ENCODE measurements around the gene DDRGK1.

The DDRGK1 gene

DNA sequence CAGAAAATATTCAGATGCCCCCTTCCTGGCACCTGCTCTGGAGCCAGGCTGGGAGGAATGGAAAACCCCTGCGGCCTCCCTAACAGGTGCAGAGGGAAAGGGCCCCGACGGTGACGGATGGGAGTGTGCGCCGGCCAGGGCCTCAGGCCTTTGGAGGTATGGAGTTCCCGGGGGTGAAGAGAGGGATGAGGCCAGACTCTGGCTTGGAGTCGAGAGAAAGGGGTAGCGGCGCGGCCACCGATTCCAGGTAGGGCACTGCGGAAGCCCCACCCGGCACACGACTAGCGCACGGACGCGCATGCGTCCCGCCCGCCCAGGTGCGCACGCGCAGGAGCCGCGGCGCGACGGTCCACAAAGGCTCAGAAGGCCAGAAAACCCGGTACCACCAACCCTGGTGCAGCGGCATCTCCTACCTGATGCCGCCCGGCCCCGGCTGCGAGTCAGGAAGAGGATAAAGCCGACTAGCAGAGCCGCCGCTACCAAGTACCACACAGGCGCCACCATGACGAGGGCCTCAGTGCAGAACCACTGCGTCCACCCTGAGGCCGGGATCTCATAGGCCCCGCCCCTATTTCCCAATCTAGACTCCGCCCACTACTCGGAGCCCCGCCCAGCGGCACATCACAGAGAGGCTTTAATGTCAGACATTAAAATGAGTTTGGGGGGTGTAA is at the start of gene DDRGK1:
TSS of gene DDRGK1 (minus strand) at position 559 of the 671 bp plus-strand sequence. CDS start at position 504, 55 bp downstream.
- DNase-seq (ENCODE audit: low spot score): peak; percentile 89

DNA sequence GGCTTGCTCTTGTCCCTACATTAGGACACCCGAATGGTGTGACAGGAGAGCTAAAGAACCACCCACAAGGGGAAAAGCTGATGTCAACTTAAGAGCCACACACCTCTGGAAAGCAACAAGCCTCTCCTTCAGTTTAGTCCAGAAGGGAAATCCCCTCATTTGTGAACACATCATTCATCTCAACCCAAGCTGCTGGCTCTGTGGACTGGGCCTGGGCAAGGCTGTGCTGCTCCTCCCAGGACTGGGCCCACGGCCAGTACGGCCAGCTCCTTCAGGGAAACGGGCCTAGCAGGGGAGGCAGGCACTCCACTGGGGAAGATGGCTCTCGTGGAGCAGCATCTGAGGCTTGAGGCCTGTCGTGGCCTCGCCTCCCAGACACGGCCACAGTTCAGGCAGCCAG is 47.3 kb upstream of the DDRGK1 start:
- DNase-seq (ENCODE audit: low spot score): no peak

GRCh38 chr20:3250091-3250504 is 45.6 kb upstream of the DDRGK1 start:
- no peak for DNase-seq (ENCODE audit: low spot score)

DNA sequence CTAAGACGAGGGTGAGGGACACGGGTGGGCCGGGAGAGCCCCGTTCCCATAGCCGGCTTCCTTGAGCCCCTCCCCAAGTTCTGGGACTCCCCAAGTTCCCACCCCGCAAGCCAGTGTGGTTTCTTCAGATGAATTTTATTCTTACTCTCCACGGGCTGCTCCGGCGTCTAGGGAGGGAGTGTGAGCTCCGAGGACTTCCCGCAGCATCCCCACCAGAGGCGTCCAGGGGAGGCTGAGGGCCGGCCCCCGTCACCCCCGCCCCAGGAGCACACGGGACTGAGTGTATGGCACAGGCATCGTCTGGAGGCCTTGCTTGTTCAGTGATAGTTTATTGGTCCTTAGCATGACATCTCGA is 44.5 kb upstream of the DDRGK1 start:
- DNase-seq (ENCODE audit: low spot score): no peak

GRCh38 chr20:3248167-3248992 is 43.9 kb upstream of the DDRGK1 start:
- DNase-seq (ENCODE audit: low spot score): peak; percentile 71

GRCh38 chr20:3247638-3248037 is 43.2 kb upstream of the DDRGK1 start:
- DNase-seq (ENCODE audit: low spot score): no peak

DNA sequence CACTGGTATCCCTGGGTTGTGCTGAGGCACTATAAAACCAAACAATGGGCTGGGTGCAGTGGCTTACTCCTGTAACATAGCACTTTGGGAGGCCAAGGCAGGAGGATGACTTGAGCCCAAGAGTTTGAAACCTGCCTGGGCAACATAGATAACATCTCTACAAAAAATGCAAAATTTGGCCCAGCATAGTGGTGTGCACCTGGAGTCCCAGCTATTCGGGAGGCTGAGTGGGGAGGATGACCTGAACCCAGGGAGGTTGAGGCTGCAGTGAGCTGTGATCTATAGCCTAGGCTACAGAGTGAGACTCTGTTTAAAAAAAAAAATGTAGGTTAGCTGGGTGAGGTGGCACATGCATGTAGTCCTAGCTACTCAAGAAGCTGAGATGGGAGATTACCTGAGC is 42.2 kb upstream of the DDRGK1 start:
- DNase-seq (ENCODE audit: low spot score): no peak

GRCh38 chr20:3245711-3246110 is 41.2 kb upstream of the DDRGK1 start:
- no peak for DNase-seq (ENCODE audit: low spot score)

GRCh38 chr20:3245156-3245555 is 40.7 kb upstream of the DDRGK1 start:
- DNase-seq (ENCODE audit: low spot score): no peak

DNA sequence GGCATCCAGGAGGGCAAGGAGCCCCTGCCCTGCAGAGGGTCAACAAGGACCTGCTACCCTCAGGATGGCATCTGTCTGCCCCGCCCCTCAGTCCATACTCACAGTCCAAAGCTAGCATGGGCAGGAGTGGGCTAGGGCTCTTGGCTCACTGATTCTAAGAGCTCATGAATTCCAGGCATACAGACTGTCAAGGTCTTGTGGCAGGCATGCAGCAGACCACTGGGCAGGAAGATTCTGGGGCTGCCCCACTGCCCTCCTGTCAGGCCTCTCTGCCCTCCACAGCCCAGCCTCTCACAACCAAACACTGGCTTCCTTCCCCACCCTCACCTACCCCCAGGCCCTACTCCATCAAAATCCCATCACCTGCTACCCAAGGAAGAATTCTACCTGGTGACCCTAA is 40.1 kb upstream of the DDRGK1 start:
- no peak for DNase-seq (ENCODE audit: low spot score)

GRCh38 chr20:3243718-3244358 is 39.4 kb upstream of the DDRGK1 start:
- no peak for DNase-seq (ENCODE audit: low spot score)

DNA sequence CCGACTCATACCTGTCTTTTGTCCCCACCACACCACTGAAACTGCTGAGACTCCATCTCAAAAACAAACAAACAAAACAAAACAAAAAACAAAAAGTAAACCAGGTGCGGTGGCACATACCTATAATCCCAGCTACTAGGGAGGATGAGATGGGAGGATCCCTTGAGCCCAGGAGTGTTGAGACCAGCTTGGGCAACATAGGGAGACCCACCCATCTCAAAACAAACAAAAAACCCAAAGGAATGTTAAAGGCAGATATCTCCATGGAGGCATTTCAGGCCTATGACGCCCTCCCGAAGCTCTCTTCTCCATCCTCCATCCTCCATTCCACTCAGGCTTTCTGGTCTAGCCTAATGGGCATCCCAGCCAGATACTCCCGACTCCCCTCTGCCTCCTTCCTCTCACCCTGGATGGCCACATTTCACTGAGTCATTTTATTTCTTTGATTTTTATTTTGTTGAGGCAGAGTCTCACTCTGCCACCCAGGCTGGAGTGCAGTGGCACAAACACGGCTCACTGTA is 37.8 kb upstream of the DDRGK1 start:
- no peak for DNase-seq (ENCODE audit: low spot score)

GRCh38 chr20:3240776-3241363 is 36.4 kb upstream of the DDRGK1 start:
- DNase-seq (ENCODE audit: low spot score): no peak

DNA sequence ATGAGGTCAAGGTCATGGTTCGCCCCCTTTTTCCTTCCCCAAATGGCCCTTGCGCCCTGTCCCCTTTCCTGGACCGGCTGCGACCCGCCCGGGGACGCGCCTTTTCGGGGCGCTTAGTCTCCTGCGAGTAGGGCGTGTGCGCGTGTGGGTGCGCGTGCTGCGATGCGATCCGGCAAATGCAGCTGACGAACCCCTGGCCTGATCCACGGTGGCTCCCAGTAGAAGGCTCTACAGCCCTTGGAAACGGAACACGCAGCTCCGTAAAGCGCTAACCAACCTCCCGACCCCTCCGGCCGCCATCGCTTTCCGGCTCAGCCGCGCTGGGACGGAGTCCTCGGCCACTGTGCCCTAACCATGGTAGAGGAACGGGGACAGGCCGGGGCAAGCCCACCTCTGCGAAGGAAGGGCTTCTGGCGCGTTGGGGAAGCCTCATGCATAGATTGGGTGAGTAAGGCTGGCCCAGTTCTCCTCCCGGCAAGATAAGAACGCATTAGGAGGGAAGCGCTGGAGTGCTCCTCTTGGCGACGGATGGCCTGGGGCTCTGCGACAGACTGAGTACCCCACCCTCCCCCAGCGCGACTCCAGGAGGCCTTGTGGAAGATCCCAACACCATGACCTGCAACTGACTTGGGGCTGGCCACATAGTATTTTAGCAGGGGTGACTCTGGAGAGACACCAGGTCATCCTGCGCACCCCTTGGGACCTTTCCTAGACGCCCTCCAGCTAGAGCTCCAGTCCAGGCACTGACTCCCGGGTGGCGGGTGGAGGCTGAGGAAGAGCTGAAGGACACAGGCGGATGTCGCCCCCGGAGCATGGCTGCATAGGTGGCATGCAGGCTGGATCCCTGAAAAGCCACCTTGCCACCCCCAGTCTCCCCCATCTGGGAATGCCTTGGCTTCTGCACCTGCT is 35.6 kb upstream of the DDRGK1 start:
- DNase-seq (ENCODE audit: low spot score): no peak

- peak; percentile 70 for DNase-seq (ENCODE audit: low spot score)
These were observed 34.8 kb upstream of the DDRGK1 start, which contains the start of gene SLC4A11 for GRCh38 chr20:3239026-3239866. Gene SLC4A11, minus strand, starts transcription at chr20:3239190. Its CDS starts 53 bp downstream, at chr20:3239137.

- peak; percentile 63 for DNase-seq (ENCODE audit: low spot score)
These were observed 34.1 kb upstream of the DDRGK1 start for GRCh38 chr20:3238616-3239025.

DNA sequence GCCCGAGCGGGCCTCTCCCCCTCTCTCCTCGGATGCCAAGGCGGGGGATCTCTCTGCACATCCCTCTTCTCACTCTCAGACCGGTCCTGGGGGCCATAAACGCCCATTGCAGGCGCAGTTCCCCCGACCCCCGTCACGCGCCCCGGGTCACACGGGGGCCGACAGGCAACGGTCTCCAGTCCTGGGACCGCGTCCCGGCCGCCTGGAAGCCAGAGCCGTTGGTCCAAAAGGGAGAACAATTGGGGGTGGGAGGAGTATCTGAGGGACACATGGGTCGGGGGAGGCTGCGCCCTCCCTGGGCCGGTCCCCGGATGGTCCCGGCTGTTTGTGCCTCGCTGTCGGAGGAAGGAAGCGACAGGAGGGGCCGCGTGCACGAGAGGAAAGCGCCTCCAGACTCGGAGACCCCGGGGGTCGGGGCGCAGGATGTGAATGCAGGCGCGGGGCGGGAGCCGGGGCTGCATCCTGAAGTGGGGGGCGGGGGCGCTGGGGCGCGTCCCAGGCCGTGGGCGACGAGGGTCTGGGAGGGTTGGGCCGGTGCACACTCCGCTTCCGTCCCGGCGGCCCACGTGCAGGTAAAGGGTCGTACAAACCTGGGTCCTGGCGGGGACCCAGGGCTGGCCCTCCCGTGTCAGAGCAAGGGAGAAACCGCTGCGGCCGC is 33.6 kb upstream of the DDRGK1 start:
- no peak for DNase-seq (ENCODE audit: low spot score)

GRCh38 chr20:3237011-3237957 is 32.8 kb upstream of the DDRGK1 start:
- DNase-seq (ENCODE audit: low spot score): no peak
